Activated CD8-positive, alpha-beta memory T cell treated with anti-CD3 and anti-CD28 coated beads for 36 hours (primary cell): ENCODE measurements around the gene BCHE. TPM values are rescaled to one million over a fixed set of nuclear protein-coding genes. Genes with fewer than 3 reads are reported as not detected.
"Not testable (repeated sequence)": the region's sequence is repeated elsewhere in the genome, so short reads cannot be mapped to it uniquely, and the experiment has no call there.

Source experiments
- CTCF ChIA-PET: fragments of 350-600 bp; sonication (Branson Sonifier 250); formaldehyde crosslinking; loops from one replicate; lab custom pipeline; 2021; ENCODE audit warnings: antibody characterized with exemption; lab: Charles Lee
- POLR2A ChIA-PET: fragments of 350-600 bp; sonication (Branson Sonifier 250); formaldehyde crosslinking; loops from one replicate; lab custom pipeline; 2021; ENCODE audit warnings: antibody characterized with exemption; lab: Charles Lee
- total RNA-seq, 2 experiments: library from RNA; stranded (reverse); gene quantifications; one replicate each; pipeline ENCODE4 v1.2.3, GENCODE V29; 2021

Gene BCHE
- total RNA-seq, 2 experiments from 2014 or later = not detected

DNA sequence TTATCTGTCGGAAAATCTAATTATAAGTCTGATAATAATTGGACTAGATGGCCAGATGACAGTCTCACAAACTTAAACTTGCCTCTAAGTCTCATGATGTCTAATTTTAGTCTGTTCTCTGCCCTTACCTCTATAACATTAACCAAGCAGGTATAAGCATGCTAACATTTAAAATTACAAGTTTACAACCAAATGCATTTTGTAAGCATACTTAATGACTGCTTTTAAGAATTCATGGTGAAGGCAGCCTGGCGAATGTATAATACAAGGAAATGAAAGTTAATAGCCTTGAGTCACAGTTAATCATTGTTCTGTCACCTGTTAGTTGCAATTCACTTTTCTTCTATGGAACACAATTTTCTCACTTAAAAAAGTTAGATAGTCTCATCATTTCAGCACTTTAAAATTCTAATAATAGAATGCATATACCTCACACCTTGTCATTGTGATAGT lies 16.5 kb downstream of the BCHE start:
- ChIA-PET CTCF (no interaction called here), POLR2A (no interaction called here)

DNA sequence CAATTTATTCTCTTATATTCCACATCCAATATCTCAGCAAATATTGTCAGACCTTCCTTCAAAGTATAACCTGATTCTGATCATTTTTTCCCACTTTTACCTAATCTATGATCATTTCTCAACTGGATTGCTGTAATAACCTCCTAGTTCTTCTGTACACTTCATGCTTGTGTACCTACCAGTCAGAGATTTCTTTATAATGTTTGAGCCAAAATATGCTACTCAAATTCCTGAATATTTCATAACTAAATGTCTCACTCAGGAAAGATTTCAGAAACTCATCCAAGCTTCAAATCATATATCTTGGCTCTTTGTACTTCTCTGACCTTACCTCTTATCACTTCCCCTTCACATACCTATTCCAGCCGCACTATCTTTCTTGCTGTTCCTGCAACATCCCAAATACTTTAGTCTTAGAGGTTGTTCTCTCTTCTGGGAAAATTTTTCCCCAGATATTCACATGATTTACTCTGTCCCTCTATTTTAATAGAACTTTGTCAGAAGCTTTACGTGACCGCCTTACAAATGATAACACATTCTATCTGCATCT lies 20.0 kb downstream of the BCHE start:
- ChIA-PET POLR2A (no interaction called here), CTCF (no interaction called here)

- CTCF ChIA-PET = no interaction called here
- POLR2A ChIA-PET = no interaction called here
Measured at GRCh38 chr3:165816209-165816608, 21.0 kb downstream of the BCHE start.

DNA sequence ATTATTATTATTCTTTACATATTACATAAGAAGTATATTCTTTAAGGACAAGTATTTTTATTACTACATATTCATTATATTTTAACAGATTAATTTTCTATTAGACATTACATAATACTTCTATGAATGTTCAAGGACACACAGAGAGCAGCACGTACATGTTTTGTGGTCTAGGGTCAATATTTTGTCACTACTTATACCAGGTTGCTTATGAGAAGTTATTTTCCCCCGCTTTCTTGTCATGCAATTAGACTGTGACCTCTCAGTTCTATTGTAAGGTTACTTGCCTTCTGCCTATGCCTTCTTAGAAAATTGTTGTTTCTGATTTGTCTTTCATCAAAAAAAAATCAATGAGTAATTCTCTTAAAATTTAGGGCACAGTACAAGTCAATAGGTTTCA lies 21.5 kb downstream of the BCHE start:
- POLR2A ChIA-PET = no interaction called here
- CTCF ChIA-PET = no interaction called here

DNA sequence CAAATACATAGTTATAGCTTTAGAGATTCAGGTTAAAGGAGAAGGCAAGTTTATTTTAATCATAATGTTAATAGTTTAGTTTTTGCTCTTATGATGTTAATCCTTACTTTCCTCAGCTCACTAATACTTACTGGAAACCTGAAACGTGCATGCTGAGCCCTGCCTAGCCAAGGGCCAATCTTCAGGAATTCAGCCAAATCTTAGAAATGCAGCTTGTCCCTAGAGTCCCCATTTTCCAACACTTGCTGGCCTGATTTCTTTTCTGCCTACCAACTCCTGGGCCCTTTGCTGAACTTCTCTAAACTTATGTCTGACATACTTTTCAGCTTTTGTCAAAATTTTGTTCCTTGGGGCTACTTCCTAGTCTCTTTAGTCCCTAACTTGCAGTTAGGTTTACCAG lies 22.8 kb downstream of the BCHE start:
- POLR2A ChIA-PET = no interaction called here
- CTCF ChIA-PET = no interaction called here

DNA sequence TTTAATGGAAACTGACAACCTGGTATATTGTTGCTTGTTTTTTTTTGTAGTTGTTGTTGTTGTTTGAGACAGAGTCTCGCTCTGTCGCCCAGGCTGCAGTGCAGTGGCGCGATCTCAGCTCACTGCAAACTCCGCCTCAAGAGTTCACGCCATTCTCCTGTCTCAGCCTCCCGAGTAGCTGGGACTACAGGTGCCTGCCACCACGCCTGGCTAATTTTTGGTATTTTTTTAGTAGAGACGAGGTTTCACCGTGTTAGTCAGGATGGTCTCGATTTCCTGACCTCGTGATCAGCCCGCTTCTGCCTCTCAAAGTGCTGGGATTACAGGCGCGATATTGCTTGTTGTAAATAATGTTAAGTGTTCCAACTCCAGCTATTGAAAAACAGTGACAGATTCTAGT lies 29.3 kb downstream of the BCHE start:
- CTCF ChIA-PET, POLR2A ChIA-PET: not testable (repeated sequence)

GRCh38 chr3:165805946-165806561 lies 31.2 kb downstream of the BCHE start:
- POLR2A ChIA-PET = no interaction called here
- CTCF ChIA-PET = no interaction called here

DNA sequence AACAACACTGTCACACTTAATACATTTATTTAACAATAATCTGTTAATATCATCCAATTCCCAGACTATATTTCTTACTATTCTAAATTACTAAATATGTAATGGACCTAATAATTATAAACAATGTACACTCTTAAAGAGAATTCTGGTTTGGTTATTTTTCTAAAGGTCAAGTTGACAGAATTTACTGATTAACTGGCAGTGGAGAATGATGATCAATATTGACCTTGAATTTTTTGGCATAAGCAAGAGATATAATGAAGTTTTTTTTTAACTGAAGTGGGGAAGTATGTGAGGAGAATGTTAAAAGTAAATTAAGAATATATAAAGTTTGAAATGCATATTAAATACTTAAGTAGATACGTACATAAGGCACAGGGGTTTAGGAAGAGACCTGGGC lies 33.8 kb downstream of the BCHE start:
- CTCF ChIA-PET = no interaction called here
- POLR2A ChIA-PET = no interaction called here

GRCh38 chr3:165800970-165801369 lies 36.3 kb downstream of the BCHE start:
- POLR2A ChIA-PET = no interaction called here
- CTCF ChIA-PET = no interaction called here

DNA sequence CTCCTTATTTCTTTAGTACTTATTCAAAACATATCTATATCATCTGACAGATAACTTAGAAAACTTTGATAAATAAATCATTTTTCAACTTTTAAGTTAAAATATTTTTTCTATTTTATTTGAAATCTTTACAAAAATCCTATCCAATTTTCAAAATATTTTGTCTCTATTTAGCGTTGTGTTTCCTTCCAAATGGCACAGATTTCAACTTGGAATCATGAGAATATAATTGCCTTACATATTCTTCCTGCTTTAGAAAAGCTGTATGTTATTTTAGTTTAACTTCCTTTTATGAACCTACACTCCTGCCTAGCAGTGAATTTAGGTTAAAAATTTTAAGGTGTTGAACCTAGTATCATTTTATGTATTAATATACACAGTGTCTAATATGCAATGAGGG lies 38.2 kb downstream of the BCHE start:
- ChIA-PET POLR2A (no interaction called here), CTCF (no interaction called here)

DNA sequence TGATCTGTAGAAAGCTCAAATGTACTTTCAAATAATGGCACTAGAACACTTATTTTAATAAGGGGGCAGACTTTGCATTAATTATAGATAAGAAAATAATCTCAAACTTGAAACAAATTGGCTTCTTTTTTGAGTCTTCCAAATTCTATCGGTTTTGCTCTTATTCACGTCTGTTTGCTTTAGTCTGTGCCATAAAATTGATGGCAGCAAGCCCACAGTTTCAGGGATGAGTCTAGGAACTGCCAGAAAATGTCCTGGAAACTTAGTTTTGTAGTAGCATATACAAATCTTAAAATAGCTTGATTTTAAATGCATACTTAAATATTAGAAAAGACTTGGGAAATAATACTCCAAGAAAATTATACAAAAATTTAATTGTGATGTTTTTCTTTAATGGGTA lies 39.7 kb downstream of the BCHE start:
- ChIA-PET CTCF (no interaction called here), POLR2A (no interaction called here)

DNA sequence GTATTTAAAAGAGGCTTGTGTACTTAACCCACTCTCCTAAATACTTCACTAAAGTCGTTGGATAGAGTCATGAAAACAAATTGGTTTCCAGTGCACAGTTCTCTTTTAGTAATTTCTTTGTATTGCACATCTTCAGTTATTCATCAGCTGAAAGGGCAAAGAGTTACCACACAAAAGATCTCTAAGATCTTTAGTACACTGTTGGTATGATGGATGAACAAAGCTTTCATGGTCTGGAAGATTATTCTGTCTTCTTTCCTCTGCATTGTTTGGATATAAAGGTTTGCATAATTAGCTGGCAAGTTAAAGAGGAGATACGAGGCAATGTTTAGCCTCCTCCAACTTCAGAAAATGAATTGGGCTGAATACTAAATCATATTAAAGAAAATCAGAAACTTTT lies 40.5 kb downstream of the BCHE start:
- ChIA-PET POLR2A (no interaction called here), CTCF (no interaction called here)

- POLR2A ChIA-PET = no interaction called here
- CTCF ChIA-PET = no interaction called here
Measured at GRCh38 chr3:165788531-165788930, 48.7 kb downstream of the BCHE start.

DNA sequence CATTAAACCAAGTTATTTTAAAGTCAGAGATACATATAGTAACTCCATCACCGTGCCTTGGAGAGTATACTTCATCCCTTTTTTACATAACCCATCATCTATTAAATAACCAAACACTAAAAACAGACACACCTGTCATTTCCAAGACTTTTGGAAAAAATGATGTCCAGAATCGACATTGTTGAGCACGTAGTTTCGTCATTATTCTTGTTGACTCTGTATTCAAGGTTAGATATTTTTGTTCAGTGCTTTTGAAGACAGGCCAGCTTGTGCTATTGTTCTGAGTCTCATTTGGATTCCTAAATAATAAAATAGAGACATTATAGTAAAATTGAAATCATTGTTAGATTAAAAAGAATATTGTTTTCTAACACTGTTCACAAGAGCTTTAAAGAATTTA lies 51.2 kb downstream of the BCHE start:
- POLR2A ChIA-PET = no interaction called here
- CTCF ChIA-PET = no interaction called here

- ChIA-PET POLR2A (no interaction called here), CTCF (no interaction called here)
Measured at GRCh38 chr3:165784337-165784736, 52.9 kb downstream of the BCHE start.

GRCh38 chr3:165783383-165783782 lies 53.8 kb downstream of the BCHE start:
- POLR2A ChIA-PET = no interaction called here
- CTCF ChIA-PET = no interaction called here

GRCh38 chr3:165778891-165779290 lies 58.3 kb downstream of the BCHE start:
- CTCF ChIA-PET = no interaction called here
- POLR2A ChIA-PET = no interaction called here

DNA sequence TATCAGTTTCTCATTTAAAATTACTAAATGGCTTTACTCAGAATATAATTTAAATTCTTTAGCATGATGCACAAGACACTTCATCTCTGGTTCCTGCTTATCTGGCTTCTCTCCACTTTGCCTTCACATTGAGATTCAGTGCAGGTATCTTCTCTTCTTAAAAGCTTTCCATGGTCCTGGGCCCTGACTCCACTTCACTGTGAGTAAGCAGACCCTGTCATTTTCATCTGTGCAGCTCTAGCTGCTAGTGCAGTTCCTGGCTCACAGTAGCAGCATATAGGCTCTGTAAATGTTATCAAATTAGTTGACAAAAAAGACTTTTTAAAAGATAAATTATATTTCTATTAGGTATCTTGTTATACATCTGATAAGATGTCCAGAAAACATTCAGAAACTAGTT lies 58.8 kb downstream of the BCHE start:
- CTCF ChIA-PET = no interaction called here
- POLR2A ChIA-PET = no interaction called here

DNA sequence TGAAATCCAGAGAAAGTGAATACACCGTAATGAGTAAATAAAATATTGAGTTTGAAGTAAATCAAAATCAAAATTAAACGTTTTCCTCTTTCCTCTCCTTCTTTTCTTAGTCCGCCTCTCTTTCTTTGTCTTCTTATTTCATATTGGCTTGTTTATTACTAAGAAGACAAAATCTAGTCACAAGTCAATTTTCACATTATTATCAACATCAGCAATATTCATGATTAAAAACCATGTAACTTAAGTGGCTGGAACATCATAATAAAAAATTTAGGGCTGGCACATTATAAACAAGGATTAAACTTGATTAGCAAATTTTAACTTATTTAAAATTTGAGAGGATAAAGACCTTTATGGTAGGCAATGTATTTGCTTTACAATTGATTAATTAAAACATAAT lies 61.4 kb downstream of the BCHE start:
- ChIA-PET CTCF (no interaction called here), POLR2A (no interaction called here)

DNA sequence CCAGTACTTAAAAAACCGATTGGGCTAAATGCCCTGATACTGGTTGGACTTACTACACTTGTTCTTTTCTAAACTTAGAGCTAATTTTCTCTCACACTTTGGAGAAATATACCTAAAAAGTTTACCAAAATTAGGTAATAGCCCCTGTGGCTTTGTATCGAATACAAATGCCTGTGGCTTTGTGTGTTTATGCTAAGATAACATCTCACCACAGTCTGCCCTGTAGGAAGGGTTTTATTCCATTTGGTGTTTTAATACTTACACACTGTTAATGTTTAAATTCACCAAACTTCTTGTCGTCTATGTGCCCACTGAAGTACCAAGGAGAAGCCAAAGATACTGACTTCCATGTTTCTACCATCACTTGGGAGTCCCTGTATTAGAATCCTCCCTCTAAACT lies 66.4 kb downstream of the BCHE start:
- ChIA-PET POLR2A (no interaction called here), CTCF (no interaction called here)

DNA sequence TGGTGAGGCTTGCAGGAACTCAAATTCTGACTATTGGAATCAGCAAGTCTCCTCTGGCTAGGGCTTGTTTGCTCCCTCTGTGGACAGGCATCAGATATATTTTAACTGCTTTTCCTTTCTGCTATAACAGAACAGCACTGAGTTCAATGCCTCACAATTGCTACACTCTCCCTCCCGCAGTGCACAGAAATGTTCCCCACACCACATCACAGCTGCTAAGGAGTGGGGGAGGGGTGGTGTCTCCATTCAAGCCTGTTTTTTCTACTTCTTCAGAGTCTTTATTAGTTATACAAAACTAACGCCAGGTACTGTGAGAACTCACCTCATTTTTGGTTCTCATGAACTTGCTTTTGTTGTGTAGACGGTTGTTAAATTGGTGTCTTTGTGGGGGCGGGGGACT lies 68.5 kb downstream of the BCHE start:
- ChIA-PET POLR2A (no interaction called here), CTCF (no interaction called here)

GRCh38 chr3:165759041-165759440 lies 78.2 kb downstream of the BCHE start:
- CTCF ChIA-PET = no interaction called here
- POLR2A ChIA-PET = no interaction called here
